ENCODE data around the gene CCND1. TPM values are rescaled to one million over a fixed set of nuclear protein-coding genes. Genes with fewer than 3 reads are reported as not detected.

The CCND1 gene
- 124 TPM for polyA plus RNA-seq (2013, experiment 1 of 2; ENCODE audit: insufficient read length)
- 122 TPM for polyA plus RNA-seq (2013, experiment 2 of 2; ENCODE audit: insufficient read length)

- peak; percentile 93 for DNase-seq
These were observed at the start of gene CCND1 for GRCh38 chr11:69640995-69641581. TSS of gene CCND1 (plus strand) at chr11:69641156. CDS start at chr11:69641314, 158 bp downstream.

DNA sequence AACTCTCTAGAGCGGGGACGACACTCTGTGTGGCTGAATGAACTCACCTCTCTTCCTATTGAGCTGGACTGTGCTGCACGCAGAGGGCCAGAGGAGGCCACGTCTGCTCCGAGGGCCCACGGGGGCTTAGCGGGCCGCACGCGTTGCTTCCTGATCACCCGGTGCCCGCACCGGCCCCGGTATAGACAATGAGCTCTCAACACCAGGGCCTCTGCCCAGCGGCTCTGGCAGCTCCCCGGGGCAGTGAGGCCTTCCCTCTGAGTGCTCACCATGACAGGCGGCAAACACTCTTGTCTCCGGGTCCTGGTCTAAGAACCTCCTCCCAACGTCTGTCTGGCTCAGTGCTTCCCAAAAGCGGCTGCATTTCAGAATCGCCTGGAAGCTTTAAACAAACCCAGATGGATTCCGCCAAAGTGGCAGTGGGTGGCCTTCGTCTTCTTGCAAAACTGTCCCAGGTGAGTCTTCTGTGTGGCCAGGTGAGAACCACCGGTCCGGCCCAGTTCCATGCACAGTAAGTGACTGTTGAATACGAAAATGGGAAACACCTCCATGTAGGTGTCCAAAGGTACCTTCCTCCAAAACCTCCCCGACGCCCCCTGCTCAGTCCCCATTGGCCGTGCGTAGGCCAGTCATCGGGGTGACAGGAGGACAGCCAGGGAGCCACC is 47.8 kb upstream of the CCND1 start:
- no peak for DNase-seq

GRCh38 chr11:69593851-69594250 is 47.1 kb upstream of the CCND1 start:
- DNase-seq = no peak

- no peak for DNase-seq
These were observed 46.5 kb upstream of the CCND1 start for GRCh38 chr11:69594481-69594880.

DNA sequence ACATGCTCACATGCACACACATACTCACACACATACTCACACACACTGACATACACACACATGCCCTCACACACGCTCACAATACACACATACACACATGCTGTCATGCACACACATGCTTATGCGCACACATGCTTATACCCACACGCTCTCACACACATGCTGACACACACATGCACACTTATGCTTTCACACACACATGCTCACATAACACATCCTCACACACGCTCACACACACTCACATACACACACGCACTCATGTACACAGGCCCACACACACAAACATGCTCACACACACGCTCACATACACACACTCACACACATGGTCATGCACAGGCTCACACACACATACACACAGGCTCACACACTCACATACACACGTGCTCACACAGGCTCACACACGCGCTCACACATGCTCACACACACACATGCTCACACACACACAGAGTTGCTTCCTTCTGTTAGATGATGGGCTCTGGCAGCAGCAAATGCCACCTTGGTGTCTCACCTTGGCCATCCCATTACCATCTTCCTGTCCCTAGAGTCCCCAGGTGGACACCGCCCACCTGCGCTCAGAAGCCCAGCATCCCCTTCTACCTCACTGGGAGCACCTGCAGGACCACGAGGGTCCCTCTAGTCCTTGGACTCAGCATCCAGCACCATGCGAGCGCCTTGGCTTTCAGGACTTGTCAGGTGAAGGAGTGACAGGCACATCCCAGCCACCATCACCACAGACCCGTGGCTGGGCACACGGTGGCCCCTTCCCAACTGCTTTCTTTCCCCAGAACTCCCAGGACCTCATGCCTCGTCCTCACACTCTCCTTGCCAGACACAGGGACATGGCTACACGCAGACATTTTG is 44.9 kb upstream of the CCND1 start:
- no peak for DNase-seq

DNA sequence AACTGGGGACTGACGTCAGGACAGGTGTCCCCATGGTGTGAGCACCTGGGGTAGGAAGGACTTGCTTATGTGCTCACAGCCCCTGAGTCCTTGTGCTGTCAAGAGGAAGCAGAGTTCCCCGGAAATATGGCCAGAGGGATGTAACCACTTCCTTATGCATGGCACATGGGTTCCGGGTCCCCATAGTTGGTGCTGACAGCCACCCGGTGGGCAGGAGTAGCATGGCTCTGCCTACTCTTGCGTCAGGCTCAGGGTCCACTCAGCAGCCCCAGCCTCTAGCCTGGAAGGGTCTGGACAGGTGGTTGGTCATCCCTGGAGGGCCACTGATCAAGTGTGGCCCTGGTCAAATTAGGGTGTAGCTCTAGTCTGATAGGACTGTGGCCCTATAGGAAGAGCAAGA is 42.8 kb upstream of the CCND1 start:
- no peak for DNase-seq

GRCh38 chr11:69599502-69599901 is 41.5 kb upstream of the CCND1 start:
- DNase-seq = peak; percentile 75

- DNase-seq = no peak
These were observed 41.0 kb upstream of the CCND1 start for GRCh38 chr11:69600001-69600400.

DNA sequence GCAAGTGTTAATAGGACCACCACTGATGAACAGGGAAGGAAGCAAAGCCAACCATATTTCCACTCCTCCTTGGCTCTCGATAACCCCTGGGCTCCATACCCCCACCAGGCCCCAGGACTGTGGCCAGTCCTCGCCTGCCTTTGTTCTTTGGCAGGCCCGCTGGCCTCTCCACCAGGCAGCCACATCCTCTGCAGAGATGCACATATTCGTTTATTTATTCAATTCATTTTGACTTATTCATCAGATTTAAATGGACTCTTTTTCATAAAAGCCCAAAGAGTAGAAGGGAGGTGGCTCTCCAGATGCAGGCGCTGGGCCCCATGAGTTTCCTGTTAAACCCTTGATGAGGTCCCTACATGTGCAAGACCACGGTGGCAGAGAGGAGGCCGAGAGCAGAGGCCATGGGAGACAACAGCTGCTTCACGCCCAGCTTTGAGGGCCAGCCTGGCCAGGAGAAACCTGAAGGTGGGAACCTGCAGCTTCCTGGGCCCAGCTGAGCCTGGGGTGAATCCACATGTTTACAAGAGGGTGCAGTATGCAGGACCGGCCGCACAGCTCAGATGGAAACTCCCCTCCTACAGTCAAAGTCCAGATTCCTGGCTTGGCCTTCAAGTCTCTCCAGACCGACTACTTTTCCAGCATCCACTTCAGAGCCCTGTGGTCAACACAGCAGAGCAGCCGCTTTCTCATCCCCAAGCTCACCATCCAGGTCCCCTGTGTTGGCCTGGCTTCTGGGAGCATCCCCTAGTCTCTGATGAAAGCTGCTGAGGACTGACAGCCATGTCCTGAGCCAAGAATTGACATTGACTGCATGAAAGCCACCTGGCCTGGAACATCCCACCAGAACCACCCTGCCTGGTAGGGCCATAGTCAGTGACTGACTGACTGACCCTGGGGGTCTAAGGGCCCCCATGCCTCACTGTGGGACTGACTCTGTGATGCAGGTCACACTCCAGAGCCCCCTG is 39.7 kb upstream of the CCND1 start:
- no peak for DNase-seq

DNA sequence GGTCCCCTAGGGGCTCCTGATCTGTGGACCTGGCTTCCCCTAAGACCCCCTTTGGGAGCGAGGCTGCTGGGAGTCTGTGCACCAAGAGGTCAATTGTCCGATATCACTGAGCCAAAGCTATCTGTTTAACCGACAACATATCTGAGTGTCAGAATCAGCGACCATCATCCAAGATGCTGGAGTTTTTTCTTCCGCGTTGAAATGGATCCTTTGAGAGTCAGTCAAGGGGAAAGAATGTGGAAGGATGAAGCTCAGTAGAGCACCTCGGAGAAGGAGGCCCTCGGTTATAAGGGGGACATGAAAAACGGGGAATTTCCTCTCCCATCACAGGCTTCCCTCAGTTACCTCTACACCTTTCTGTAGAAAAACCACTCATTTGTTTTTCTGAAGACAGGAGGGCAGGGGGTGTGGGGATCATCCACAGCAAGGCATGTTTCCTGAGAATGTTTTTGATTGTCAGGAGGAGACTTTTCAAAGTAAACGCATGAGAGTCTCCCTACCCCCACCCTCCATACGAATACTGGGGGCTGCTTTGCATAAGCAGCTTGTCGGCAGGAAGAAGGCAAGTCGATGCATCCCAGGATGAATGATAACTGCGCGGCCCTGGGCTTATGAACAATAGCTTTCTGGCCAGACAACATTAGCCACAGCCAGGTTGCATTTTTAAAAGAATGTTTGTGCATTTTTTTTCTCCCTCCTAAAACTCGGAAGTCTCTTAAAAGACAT is 37.7 kb upstream of the CCND1 start:
- DNase-seq = no peak

- no peak for DNase-seq
These were observed 36.9 kb upstream of the CCND1 start for GRCh38 chr11:69604055-69604454.

GRCh38 chr11:69605737-69606526 is 35.0 kb upstream of the CCND1 start:
- DNase-seq = no peak

GRCh38 chr11:69609351-69609750 is 31.6 kb upstream of the CCND1 start:
- no peak for DNase-seq

- DNase-seq = no peak
These were observed 29.1 kb upstream of the CCND1 start for GRCh38 chr11:69611548-69612526.

GRCh38 chr11:69613594-69613993 is 27.4 kb upstream of the CCND1 start:
- no peak for DNase-seq

DNA sequence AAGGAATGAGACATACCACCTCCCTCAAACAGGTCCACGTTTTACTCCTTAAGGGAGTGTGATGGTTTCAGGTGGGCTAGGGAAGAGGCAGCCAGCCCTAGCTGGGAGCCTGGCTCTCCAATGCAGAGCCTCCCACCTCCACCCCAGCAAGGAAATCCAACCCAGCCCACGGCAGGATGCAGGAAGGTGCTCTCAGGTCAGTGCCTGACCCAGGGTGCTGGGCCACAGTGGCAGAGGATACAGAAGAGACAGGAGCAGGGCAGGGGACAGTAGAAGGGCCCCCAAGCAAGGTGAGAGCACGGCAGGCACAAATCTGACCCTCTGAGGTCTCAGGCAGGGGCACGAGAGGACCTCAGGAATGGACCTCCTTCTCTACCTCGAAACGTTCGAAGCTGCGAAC is 26.9 kb upstream of the CCND1 start:
- no peak for DNase-seq

DNA sequence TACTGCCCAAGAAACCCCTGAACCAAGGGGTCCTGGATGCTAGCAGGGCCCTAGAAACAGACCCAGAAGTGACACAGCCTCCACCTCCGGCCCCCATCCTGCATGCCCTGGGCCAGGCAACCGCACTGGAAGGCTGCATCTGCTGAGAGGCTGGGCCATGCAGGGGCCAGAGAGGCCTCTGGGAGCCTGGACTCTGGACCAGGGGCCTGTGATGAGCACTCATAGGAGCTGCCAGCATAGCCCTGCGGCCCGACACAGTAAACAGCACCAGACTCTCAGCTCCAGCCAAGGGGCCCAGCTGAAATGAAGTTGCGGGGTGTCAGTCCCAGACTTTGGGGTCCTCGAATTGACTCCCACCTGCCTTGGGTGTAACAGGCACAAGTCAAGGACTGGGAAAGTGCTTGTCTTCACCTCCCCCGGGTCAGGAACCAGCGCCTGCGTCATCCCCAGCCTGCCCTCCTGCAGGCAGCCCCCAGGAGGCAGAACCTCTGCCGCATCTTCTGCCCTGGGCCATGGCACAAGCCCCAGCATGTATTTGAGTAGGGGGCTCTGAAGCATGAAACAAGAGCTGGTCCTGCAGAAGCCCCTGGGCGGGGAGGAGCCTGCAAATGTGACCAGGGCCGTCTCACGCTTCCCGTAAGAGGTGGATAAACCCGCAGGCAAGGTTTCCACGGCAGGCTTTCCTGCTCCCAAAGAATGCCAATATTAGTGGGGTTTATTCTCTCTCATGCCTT is 25.2 kb upstream of the CCND1 start:
- no peak for DNase-seq

- DNase-seq = no peak
These were observed 23.7 kb upstream of the CCND1 start for GRCh38 chr11:69617220-69617619.

DNA sequence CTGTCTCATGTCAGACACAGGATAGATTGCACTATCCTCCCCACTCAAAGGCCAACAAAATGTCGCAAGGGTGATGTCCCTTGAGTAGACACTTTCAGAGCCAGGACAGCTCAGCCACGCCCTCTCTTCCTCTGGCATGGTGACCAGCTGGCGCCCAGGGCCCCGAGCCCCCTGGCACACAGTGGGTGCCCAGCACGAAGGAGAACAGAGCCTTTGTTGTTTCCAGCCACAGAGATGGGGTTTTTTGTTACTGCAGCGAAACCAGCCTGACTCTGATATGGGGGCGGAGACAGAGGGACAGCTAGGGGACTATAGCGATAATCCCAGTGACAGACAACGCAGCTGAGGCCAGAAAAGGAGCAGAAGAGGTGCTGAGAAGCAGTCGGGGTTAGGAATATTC is 23.3 kb upstream of the CCND1 start:
- no peak for DNase-seq

Data from fibroblast of skin of abdomen (primary cell).